ENCODE data around the gene VAV2. TPM values are rescaled to one million over a fixed set of nuclear protein-coding genes. Genes with fewer than 3 reads are reported as not detected.

The VAV2 gene
- total RNA-seq, 1 donor from 2014 or later = 15.7 TPM

- DNase-seq = no peak
Measured at GRCh38 chr9:133780404-133780945, 211.6 kb downstream of the VAV2 start.

- DNase-seq = no peak
Measured at GRCh38 chr9:133779516-133780403, 212.4 kb downstream of the VAV2 start.

GRCh38 chr9:133779081-133779480 lies 213.0 kb downstream of the VAV2 start:
- DNase-seq = no peak

- no peak for DNase-seq
Measured at GRCh38 chr9:133778336-133779013, 213.6 kb downstream of the VAV2 start.

GRCh38 chr9:133777871-133778270 lies 214.3 kb downstream of the VAV2 start:
- no peak for DNase-seq

- DNase-seq = peak; percentile 19
Measured at GRCh38 chr9:133777068-133777791, 214.9 kb downstream of the VAV2 start.

- no peak for DNase-seq
Measured at GRCh38 chr9:133775951-133776905, 215.9 kb downstream of the VAV2 start.

- no peak for DNase-seq
Measured at GRCh38 chr9:133775291-133775690, 216.8 kb downstream of the VAV2 start.

- no peak for DNase-seq
Measured at GRCh38 chr9:133774799-133775198, 217.3 kb downstream of the VAV2 start.

GRCh38 chr9:133773889-133774655 lies 218.1 kb downstream of the VAV2 start:
- peak; percentile 33 for DNase-seq

GRCh38 chr9:133772581-133772980 lies 219.5 kb downstream of the VAV2 start:
- no peak for DNase-seq

GRCh38 chr9:133771486-133772482 lies 220.3 kb downstream of the VAV2 start:
- DNase-seq = no peak

- no peak for DNase-seq
Measured at GRCh38 chr9:133770076-133770777, 221.9 kb downstream of the VAV2 start.

GRCh38 chr9:133769511-133770075 lies 222.5 kb downstream of the VAV2 start:
- no peak for DNase-seq

- DNase-seq = no peak
Measured at GRCh38 chr9:133768859-133769510, 223.1 kb downstream of the VAV2 start.

GRCh38 chr9:133768371-133768858 lies 223.7 kb downstream of the VAV2 start:
- DNase-seq = no peak

- no peak for DNase-seq
Measured at GRCh38 chr9:133767625-133768024, 224.5 kb downstream of the VAV2 start.

Data from tongue (tissue), 2 donors.